ENCODE data around the gene LRP5.
A peak's percentile ranks its signal among the peaks of the same experiment; 100 is the strongest.

The LRP5 gene

GRCh38 chr11:68312117-68312779 lies at the start of gene LRP5:
LRP5 (plus strand) TSS chr11:68312591; CDS start chr11:68312715, 124 bp downstream.
- no peak for DNase-seq

DNA sequence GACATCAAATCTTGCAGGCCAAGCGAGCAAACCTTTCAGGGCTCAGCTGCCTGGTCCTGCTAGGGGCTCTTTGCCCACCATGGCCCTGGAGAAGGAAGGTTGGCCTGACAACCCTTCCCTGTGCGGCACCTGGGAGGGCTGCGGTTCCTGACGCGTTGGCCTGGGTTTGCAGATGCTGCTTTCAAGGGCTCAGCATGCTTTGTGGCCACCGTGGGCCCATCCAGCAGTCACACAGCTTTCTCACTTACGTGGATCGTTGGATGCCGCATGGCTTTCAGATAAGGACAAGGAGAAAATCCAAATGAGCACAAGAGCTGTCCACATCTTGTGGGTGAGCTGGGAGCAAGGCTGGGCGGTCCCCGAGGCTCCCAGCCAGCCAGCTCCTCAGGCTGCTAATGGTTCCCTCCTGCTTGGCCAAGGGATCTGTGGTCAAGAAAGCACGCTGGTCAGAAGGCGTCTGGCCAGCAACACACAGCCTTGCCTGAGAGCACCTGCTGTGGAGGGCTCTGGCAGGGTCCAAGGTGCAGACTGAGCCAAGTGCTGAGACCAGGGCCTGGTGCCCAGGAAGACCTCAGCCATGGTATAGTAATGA lies 48.9 kb upstream of the LRP5 start:
- peak in 1 of 14 donors; percentile 23 for DNase-seq

DNA sequence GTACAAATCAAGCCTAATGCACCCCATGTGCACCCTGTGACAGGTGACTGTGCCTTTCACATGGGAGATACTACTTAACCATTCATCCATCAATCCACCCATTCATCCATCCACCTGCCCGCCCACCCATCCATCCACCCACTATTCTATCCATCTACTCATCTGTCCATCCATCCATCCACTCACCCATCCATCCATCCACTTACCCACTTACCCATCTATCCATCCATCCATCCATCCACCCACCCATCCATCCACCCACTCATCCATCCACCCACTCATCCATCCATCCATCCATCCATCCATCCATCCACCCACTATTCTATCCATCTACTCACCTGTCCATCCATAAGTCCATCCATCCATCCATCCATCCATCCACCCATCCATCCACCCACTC lies 48.1 kb upstream of the LRP5 start:
- DNase-seq, result no peak

GRCh38 chr11:68264741-68265540 lies 47.5 kb upstream of the LRP5 start:
- no peak for DNase-seq

- peak in 5 of 14 donors; percentile 22 to 48 (median 35) for DNase-seq
Observed at GRCh38 chr11:68266121-68266891, 46.1 kb upstream of the LRP5 start.

GRCh38 chr11:68266936-68267880 lies 45.2 kb upstream of the LRP5 start:
- DNase-seq, result no peak

GRCh38 chr11:68267881-68268240 lies 44.5 kb upstream of the LRP5 start:
- no peak for DNase-seq

DNA sequence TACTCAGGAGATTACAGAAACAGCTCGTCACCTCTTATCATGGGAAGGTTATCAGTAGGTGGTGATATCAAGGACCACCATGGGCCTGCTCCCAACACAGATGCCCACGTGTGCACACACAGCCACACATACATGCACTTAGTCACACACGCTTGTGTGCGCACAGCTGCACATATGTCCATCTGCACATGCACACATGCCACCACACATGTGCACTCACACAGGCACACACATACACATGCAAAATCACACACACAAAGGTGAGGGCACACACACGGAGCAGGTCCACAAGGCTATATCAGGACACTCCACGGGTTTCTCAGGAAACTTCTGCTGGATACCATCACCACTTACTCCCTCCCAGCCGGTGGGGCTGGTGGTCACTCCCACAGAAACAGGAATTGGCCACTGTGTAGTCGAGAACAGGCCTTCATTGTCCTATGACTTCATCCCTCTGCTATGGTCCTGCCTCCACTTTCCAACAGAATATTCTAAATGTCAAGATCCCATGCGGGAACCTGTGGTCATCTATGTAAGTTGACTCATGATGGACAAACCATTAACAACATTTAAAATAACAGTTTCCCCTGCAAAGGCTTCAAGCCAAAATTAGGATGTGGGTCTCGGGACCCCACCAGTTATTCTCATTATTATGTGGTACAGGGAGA lies 42.8 kb upstream of the LRP5 start:
- no peak for DNase-seq

- DNase-seq, result no peak
Observed at GRCh38 chr11:68270196-68271022, 42.0 kb upstream of the LRP5 start.

GRCh38 chr11:68271023-68271780 lies 41.2 kb upstream of the LRP5 start:
- peak in 8 of 14 donors; percentile 38 to 71 (median 61) for DNase-seq

DNA sequence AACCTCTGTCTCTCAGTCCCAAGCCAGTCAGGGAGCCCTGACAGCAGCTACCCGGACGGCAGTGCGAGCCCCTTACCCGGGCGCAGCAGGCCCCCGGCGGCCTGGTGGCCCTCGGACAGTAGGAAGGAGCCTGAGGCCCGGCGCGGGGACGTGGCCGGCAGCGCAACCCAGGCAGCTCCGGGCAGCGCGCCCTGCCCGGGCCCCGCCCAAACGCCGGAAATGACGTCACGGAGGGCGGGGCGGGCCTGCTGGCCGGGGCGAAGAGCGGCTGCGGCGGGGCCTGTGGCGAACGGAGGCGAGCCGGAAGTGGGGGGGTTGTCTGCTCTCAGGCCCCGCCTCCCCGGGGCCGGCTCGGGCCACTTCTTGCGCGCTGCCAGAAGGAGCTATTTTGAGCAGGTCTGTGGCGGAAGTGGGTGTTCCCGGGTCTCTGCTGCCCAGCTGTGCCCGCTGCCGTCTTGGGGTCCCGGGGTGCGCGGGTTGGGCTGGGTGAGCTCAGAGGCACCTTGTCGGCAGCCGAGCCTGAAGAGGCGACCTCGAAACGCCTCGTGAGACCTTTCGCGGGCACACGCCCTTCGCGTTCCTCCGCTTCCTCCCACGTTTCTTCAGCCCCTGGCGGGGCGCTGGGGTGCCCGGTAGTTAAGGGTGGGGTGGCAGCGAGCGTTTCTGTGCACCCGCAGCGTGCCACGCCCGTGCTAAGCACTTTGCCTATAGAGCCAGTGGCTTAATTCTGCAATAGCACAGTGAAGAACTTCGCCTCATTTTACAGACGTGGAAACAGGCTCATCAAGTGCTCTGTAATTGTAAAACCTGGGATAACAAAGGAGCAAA lies 40.4 kb upstream of the LRP5 start, which contains the start of gene C11orf24:
Gene C11orf24 (minus strand): TSS at position 193 of the 828 bp plus-strand sequence. CDS start 8,206 bp downstream, outside the sequence.
- DNase-seq, result peak; percentile 21 to 96 (median 90)

DNA sequence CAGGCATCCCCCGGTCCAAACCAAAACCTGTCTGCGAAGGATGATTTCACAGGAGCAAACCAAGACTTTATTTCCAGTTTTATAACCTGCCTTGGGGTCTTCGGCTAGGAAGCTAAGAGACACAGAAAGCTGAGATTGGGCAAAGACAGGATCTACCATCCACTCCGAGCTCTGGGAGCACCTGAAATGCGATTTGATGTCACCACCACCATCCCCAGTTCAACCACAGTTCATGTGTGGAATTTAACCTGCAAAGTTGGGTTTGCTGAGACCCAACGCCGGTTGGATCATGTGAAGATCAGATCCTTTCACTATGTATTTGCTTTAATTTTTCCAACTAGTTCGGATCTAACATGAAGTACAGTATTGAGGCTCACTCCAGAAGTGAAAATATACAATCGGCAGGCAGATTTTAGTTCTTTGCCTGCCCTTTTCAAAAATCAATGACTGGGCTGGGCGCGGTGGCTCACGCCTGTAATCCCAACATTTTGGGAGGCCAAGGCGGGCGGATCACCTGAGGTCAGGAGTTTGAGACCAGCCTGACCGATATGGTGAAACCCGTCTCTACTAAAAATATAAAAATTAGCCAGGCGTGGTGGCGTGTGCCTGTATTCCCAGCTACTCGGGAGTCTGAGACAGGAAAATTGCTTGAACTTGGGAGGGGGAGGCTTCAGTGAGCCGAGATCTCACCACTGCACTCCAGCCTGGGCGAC lies 39.2 kb upstream of the LRP5 start:
- no peak for DNase-seq

DNA sequence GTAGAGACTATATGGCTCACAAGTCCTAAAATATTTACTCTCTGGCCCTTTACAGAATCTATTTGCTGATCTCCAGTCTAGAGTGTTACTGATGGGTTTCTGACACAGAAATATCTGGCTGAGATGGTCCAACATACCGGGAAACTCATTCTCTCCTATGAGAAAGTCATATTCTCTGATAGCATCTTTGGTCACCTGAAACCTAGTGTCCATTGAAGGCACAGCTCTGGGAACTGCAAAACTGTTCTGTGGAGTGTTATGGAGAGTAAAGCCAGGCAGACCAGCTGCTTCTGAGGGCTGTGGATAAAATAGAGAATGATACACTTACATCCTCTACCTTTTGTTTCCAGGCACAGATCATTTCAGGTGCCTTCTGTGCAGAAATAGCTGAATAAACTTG lies 38.1 kb upstream of the LRP5 start:
- no peak for DNase-seq

GRCh38 chr11:68275721-68276507 lies 36.5 kb upstream of the LRP5 start:
- DNase-seq, result no peak

DNA sequence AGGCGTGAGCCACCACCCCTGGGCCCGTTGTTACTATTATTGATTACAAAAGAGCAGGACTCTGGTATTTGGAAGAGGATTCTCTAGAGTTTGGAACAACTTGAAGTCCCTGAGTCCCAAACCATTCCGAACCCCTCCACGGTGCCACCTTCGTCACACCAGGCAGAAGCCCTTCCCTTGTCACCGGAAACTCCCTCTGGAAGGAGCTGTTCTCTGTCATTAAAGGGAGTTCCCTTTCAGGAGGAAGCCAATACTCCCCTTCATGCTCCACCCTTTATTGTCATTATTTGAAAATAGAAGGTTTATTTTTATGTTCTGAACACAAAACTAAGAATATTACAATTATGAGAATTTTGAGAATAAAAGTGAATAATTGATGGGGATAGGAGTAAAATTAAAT lies 35.5 kb upstream of the LRP5 start:
- DNase-seq, result no peak

- DNase-seq, result no peak
Observed at GRCh38 chr11:68279676-68280075, 32.7 kb upstream of the LRP5 start.
